ENCODE data around the gene SPDL1.
"Not testable (repeated sequence)": the region's sequence is repeated elsewhere in the genome, so short reads cannot be mapped to it uniquely, and the experiment has no call there.

Gene SPDL1

GRCh38 chr5:169571355-169571754, 12.2 kb upstream of the SPDL1 start:
- no peak for DNase-seq (ENCODE audit: low read depth, low spot score)

- no peak for DNase-seq (ENCODE audit: low read depth, low spot score)
Observed at GRCh38 chr5:169574134-169574646, 9.4 kb upstream of the SPDL1 start.

GRCh38 chr5:169576181-169576598, 7.4 kb upstream of the SPDL1 start:
- DNase-seq (ENCODE audit: low read depth, low spot score): no peak

GRCh38 chr5:169577951-169578350, 5.6 kb upstream of the SPDL1 start:
- DNase-seq (ENCODE audit: low read depth, low spot score): no peak

- no peak for DNase-seq (ENCODE audit: low read depth, low spot score)
Observed at GRCh38 chr5:169580964-169581363, 2.6 kb upstream of the SPDL1 start.

- DNase-seq (ENCODE audit: low read depth, low spot score): no peak
Observed at GRCh38 chr5:169581580-169582227, 1.9 kb upstream of the SPDL1 start.

GRCh38 chr5:169583101-169583423, 511 bp upstream of the SPDL1 start:
- no peak for DNase-seq (ENCODE audit: low read depth, low spot score)

- DNase-seq (ENCODE audit: low read depth, low spot score): no peak
Observed at GRCh38 chr5:169584998-169585451, 1.5 kb downstream of the SPDL1 start.

GRCh38 chr5:169590602-169591001, 7.0 kb downstream of the SPDL1 start:
- no peak for DNase-seq (ENCODE audit: low read depth, low spot score)

GRCh38 chr5:169591636-169592035, 8.1 kb downstream of the SPDL1 start:
- DNase-seq (ENCODE audit: low read depth, low spot score): no peak

GRCh38 chr5:169592937-169593650, 9.5 kb downstream of the SPDL1 start:
- no peak for DNase-seq (ENCODE audit: low read depth, low spot score)

- DNase-seq (ENCODE audit: low read depth, low spot score): no peak
Observed at GRCh38 chr5:169595172-169595820, 11.7 kb downstream of the SPDL1 start.

- DNase-seq (ENCODE audit: low read depth, low spot score): no peak
Observed at GRCh38 chr5:169599451-169599850, 15.9 kb downstream of the SPDL1 start.

GRCh38 chr5:169602535-169602934, 19.0 kb downstream of the SPDL1 start:
- no peak for DNase-seq (ENCODE audit: low read depth, low spot score)

GRCh38 chr5:169606279-169606678, 22.7 kb downstream of the SPDL1 start:
- DNase-seq (ENCODE audit: low read depth, low spot score): no peak

GRCh38 chr5:169607882-169608281, 24.3 kb downstream of the SPDL1 start:
- DNase-seq (ENCODE audit: low read depth, low spot score): no peak

GRCh38 chr5:169609716-169610115, 26.1 kb downstream of the SPDL1 start:
- no peak for DNase-seq (ENCODE audit: low read depth, low spot score)

GRCh38 chr5:169610606-169611005, 27.0 kb downstream of the SPDL1 start:
- DNase-seq (ENCODE audit: low read depth, low spot score): no peak

- no peak for DNase-seq (ENCODE audit: low read depth, low spot score)
Observed at GRCh38 chr5:169615561-169615960, 32.0 kb downstream of the SPDL1 start.

- DNase-seq (ENCODE audit: low read depth, low spot score): not testable (repeated sequence)
Observed at GRCh38 chr5:169624307-169624706, 40.7 kb downstream of the SPDL1 start.

- DNase-seq (ENCODE audit: low read depth, low spot score): no peak
Observed at GRCh38 chr5:169626779-169627178, 43.2 kb downstream of the SPDL1 start.

- no peak for DNase-seq (ENCODE audit: low read depth, low spot score)
Observed at GRCh38 chr5:169627551-169627950, 44.0 kb downstream of the SPDL1 start.

GRCh38 chr5:169628892-169629291, 45.3 kb downstream of the SPDL1 start:
- DNase-seq (ENCODE audit: low read depth, low spot score): no peak
